Measurements from ENCODE around the gene REC8. TPM values are rescaled to one million over a fixed set of nuclear protein-coding genes. Genes with fewer than 3 reads are reported as not detected.
A peak's percentile ranks its signal among the peaks of the same experiment; 100 is the strongest.

Gene REC8
- total RNA-seq, 1 donor from 2014 or later: 46.4 TPM

- Histone ChIP-seq H3K9me3 (ENCODE audit: insufficient read depth, low read depth, low read length) (no peaks in the 10 kb centered on the region), H3K4me3 (ENCODE audit: insufficient read depth, low read depth, low read length) (no peak overlapping the region), H3K27me3 (ENCODE audit: insufficient read depth, low read length) (no peaks in the 10 kb centered on the region), H2AFZ (ENCODE audit: low read depth, low read length) (no peak overlapping the region), H3K36me3 (ENCODE audit: insufficient read depth, low read length) (peaks cover 28% of the 10 kb centered on the region), H3K9ac (ENCODE audit: low read length) (no peak overlapping the region), H3K4me1 (ENCODE audit: insufficient read depth, low read length) (peaks cover 17% of the 10 kb centered on the region), H3K27ac (ENCODE audit: low read depth, low read length) (no peak overlapping the region), H4K20me1 (ENCODE audit: insufficient read depth, low read length) (peaks cover 21% of the 10 kb centered on the region), H3K79me2 (ENCODE audit: insufficient read depth, low read length) (peaks cover 68% of the 10 kb centered on the region), H3K4me2 (ENCODE audit: low read length) (no peak overlapping the region)
- peaks cover 26% of the 10 kb centered on the region for H3K4me1 Mint-ChIP-seq (ENCODE audit: low read depth, unreplicated experiment)
- no peak overlapping the region for H3K4me3 Mint-ChIP-seq (ENCODE audit: unreplicated experiment)
- DNase-seq (ENCODE audit: low read depth) (no peak), FAIRE-seq (no peak)
- H3K27ac Mint-ChIP-seq (ENCODE audit: unreplicated experiment): no peak overlapping the region
- H3K9me3 Mint-ChIP-seq (ENCODE audit: unreplicated experiment): no peaks in the 10 kb centered on the region
- peaks cover 17% of the 10 kb centered on the region for H3K36me3 Mint-ChIP-seq (ENCODE audit: low read depth, unreplicated experiment)
- TF ChIP-seq CTCF (IDR thresholded peaks at IDR 0.05; ENCODE audit: insufficient read depth, low read depth, low read length) (no peak), EZH2 (IDR thresholded peaks at IDR 0.05; ENCODE audit: insufficient read depth, low read length) (no peak)
- no peaks in the 10 kb centered on the region for H3K27me3 Mint-ChIP-seq (ENCODE audit: low read depth, unreplicated experiment)
Measured at GRCh38 chr14:24190416-24190815, 18.5 kb downstream of the REC8 start.

- Histone ChIP-seq H2AFZ (ENCODE audit: low read depth, low read length) (no peak overlapping the region), H3K79me2 (ENCODE audit: insufficient read depth, low read length) (peaks cover 64% of the 10 kb centered on the region), H3K4me1 (ENCODE audit: insufficient read depth, low read length) (peaks cover 8% of the 10 kb centered on the region), H3K36me3 (ENCODE audit: insufficient read depth, low read length) (peaks cover 18% of the 10 kb centered on the region), H3K27me3 (ENCODE audit: insufficient read depth, low read length) (no peaks in the 10 kb centered on the region), H3K9me3 (ENCODE audit: insufficient read depth, low read depth, low read length) (no peaks in the 10 kb centered on the region), H4K20me1 (ENCODE audit: insufficient read depth, low read length) (peaks cover 1% of the 10 kb centered on the region), H3K27ac (ENCODE audit: low read depth, low read length) (no peak overlapping the region), H3K9ac (ENCODE audit: low read length) (no peak overlapping the region), H3K4me2 (ENCODE audit: low read length) (no peak overlapping the region), H3K4me3 (ENCODE audit: insufficient read depth, low read depth, low read length) (no peak overlapping the region)
- H3K4me3 Mint-ChIP-seq (ENCODE audit: unreplicated experiment): peak overlapping the region; percentile 34
- peaks cover 17% of the 10 kb centered on the region for H3K36me3 Mint-ChIP-seq (ENCODE audit: low read depth, unreplicated experiment)
- FAIRE-seq: no peak
- H3K27ac Mint-ChIP-seq (ENCODE audit: unreplicated experiment): no peak overlapping the region
- no peaks in the 10 kb centered on the region for H3K9me3 Mint-ChIP-seq (ENCODE audit: unreplicated experiment)
- H3K4me1 Mint-ChIP-seq (ENCODE audit: low read depth, unreplicated experiment): peaks cover 22% of the 10 kb centered on the region
- TF ChIP-seq CTCF (IDR thresholded peaks at IDR 0.05; ENCODE audit: insufficient read depth, low read depth, low read length): no peak
- no peak for TF ChIP-seq EZH2 (IDR thresholded peaks at IDR 0.05; ENCODE audit: insufficient read depth, low read length)
- no peak for DNase-seq (ENCODE audit: low read depth)
- H3K27me3 Mint-ChIP-seq (ENCODE audit: low read depth, unreplicated experiment): no peaks in the 10 kb centered on the region
Measured at GRCh38 chr14:24192933-24193332, 21.1 kb downstream of the REC8 start.

- TF ChIP-seq CTCF (IDR thresholded peaks at IDR 0.05; ENCODE audit: insufficient read depth, low read depth, low read length) (no peak), EZH2 (IDR thresholded peaks at IDR 0.05; ENCODE audit: insufficient read depth, low read length) (no peak)
- peaks cover 4% of the 10 kb centered on the region for H3K9me3 Mint-ChIP-seq (ENCODE audit: unreplicated experiment)
- peak overlapping the region; percentile 35 for H3K27ac Mint-ChIP-seq (ENCODE audit: unreplicated experiment)
- Histone ChIP-seq H3K27ac (ENCODE audit: low read depth, low read length) (peak overlapping the region; percentile 97), H4K20me1 (ENCODE audit: insufficient read depth, low read length) (peaks cover 5% of the 10 kb centered on the region), H3K4me1 (ENCODE audit: insufficient read depth, low read length) (peaks cover 5% of the 10 kb centered on the region), H3K79me2 (ENCODE audit: insufficient read depth, low read length) (peaks cover 64% of the 10 kb centered on the region), H3K4me3 (ENCODE audit: insufficient read depth, low read depth, low read length) (peak overlapping the region; percentile 69), H3K9ac (ENCODE audit: low read length) (peak overlapping the region; percentile 99), H3K27me3 (ENCODE audit: insufficient read depth, low read length) (no peaks in the 10 kb centered on the region), H2AFZ (ENCODE audit: low read depth, low read length) (no peak overlapping the region), H3K4me2 (ENCODE audit: low read length) (peak overlapping the region; percentile 95), H3K36me3 (ENCODE audit: insufficient read depth, low read length) (peaks cover 18% of the 10 kb centered on the region), H3K9me3 (ENCODE audit: insufficient read depth, low read depth, low read length) (no peaks in the 10 kb centered on the region)
- no peak for DNase-seq (ENCODE audit: low read depth)
- FAIRE-seq: no peak
- no peaks in the 10 kb centered on the region for H3K27me3 Mint-ChIP-seq (ENCODE audit: low read depth, unreplicated experiment)
- H3K4me3 Mint-ChIP-seq (ENCODE audit: unreplicated experiment): peak overlapping the region; percentile 96
- peaks cover 21% of the 10 kb centered on the region for H3K36me3 Mint-ChIP-seq (ENCODE audit: low read depth, unreplicated experiment)
- H3K4me1 Mint-ChIP-seq (ENCODE audit: low read depth, unreplicated experiment): peaks cover 19% of the 10 kb centered on the region
Measured at GRCh38 chr14:24194186-24194872, 22.4 kb downstream of the REC8 start.
